Kidney glomerular epithelial cell (primary cell): ENCODE data around the gene MAJIN.
A peak's percentile ranks its signal among the peaks of the same experiment; 100 is the strongest.

Experiments used
- DNase-seq: peaks from one replicate; lab custom pipeline; 2025; lab: John Stamatoyannopoulos, UW

Gene MAJIN

GRCh38 chr11:64911689-64912088 lies 60.2 kb downstream of the MAJIN start:
- no peak for DNase-seq

DNA sequence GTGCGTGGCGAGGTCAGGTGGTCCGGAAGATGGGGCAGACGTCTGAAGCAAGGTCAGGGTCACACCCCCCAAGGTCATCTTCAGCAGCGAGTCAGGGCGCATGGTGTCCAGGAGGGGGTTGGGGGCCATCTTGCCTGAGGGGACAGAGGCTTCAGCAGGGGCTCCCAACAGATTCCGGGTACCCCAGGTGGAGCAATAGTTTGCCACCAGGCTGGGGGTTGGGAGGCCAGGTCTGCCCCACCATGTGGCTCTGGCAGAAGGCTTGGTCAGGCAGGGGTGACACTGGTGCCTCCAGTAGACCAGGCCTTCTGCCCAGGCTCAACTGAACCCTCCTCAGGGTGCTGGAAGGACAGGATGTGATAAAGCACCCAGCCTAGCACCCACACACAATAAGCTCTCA lies 60.8 kb downstream of the MAJIN start:
- no peak for DNase-seq

DNA sequence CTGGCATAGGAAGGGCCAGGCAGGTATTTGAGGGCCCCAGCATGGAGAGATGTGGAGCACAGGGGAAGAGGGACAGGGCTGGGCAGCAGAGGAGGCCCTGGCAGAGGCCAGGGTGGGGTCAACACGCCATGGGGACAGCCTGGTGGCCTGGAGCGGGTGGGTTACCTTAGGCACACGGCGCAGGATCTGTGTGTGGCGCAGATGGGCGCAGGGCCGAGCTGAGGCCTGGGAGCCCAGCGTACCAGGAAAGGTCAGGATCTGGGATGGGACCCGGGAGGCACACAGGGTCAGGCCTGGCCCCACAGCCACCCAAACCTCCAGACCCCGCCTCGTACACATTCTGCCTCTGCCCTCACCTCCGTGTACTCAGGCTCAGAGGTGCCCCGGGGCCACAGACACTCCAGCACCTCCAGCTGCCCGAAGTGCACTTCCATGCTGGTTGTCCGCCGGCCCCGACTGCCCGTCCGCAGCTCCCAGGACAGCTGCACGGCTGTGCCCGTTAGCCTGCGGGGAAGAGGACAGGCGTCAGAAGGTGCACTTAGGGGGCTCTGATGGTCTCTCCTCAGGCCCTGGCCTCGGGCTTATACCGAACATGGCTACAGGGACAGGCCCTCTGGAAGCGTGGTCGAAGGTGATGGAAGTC lies 61.3 kb downstream of the MAJIN start:
- DNase-seq: no peak

GRCh38 chr11:64909653-64910343 lies 62.1 kb downstream of the MAJIN start:
- no peak for DNase-seq

- no peak for DNase-seq
These were observed 63.1 kb downstream of the MAJIN start for GRCh38 chr11:64908766-64909165.

- no peak for DNase-seq
These were observed 65.6 kb downstream of the MAJIN start for GRCh38 chr11:64906314-64906635.

GRCh38 chr11:64905516-64906313 lies 66.2 kb downstream of the MAJIN start:
- no peak for DNase-seq

- DNase-seq: no peak
These were observed 68.5 kb downstream of the MAJIN start for GRCh38 chr11:64903291-64903833.

- DNase-seq: no peak
These were observed 69.6 kb downstream of the MAJIN start for GRCh38 chr11:64902102-64902900.

DNA sequence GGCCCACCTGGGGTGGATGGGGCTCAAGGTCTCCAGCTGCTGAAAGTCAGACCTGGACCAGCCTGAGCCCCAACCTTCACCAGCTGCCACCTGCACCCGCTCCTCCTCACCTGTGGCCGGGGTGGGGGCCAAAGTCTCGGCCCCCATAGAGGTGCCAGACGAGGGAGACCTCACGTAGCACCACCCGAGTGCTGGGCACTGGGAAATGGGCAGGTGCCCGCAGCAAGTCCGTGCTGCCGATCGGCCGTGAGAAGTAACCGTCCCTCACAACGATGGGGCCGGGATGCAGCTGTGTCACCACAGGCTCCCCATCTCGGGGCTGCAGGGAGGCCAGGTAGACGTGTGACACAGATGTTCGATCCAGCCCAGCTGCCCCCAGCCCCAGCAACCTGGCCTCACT lies 71.1 kb downstream of the MAJIN start:
- DNase-seq: no peak

GRCh38 chr11:64900263-64900678 lies 71.6 kb downstream of the MAJIN start:
- peak; percentile 30 for DNase-seq

DNA sequence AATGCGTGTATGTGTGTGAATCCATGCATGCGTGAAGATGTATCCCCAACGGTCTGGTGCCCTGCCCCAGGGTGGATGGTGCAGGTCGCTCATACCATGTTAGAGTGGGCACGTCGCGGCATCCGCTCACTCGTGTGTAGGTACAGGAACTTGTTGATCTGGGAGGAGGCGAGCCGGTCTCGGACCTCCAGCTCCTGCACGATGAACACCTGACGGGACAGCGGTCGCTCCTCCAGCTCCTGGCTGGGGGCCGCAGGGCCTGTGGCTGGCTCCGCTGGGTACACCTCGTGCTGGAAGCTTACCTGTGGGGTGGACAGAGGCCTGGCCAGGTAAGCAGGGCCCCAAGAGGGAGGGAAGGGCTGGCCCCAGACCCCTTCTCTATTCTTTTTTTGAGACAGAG lies 73.4 kb downstream of the MAJIN start:
- DNase-seq: no peak

DNA sequence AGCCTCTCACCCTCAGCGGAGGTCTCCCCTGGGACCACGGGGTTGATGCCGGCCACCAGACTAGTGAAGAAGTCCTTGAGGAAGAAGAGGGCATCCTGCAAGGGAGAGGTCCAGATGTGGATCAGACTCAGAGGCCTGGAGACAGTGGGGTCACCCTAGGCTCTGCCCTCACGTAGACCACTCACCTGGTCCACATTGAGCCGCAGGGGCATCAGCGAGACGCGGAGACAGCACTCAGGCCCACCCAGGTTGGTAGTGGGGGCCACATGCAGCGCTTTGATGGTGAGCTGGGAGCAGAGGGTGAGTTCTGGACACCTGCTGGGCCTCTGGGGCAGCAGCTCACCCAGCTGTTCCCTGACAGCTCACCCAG lies 73.8 kb downstream of the MAJIN start:
- DNase-seq: no peak

GRCh38 chr11:64897381-64898075 lies 74.4 kb downstream of the MAJIN start:
- DNase-seq: no peak

DNA sequence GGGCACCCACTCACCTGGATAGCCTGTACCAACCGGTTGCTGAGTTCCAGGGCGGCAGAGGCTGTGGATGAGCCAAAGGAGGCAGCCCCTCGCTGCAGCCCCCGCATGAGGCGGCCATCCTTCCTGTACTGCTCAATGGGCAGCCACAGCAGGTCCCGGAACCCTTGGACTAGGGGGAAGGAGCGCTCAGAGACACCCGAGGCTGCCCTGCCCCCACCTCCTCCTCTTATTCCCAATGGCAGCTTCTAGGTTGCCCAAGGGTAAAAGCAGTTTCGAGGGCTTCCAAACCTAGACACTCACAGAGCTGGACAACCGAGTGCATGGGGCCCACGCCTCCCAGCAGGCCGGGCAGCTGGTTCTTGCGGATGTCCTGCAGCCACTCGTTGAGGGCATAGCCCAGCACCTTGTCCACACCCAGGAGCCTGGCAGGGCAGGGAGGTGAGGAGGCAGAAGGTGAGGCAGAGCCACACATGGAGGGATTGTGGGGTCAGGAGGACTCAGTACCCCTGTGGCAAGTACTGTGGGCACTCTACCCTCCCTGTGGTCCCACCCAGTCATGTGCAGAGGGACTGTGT lies 75.4 kb downstream of the MAJIN start:
- DNase-seq: no peak

DNA sequence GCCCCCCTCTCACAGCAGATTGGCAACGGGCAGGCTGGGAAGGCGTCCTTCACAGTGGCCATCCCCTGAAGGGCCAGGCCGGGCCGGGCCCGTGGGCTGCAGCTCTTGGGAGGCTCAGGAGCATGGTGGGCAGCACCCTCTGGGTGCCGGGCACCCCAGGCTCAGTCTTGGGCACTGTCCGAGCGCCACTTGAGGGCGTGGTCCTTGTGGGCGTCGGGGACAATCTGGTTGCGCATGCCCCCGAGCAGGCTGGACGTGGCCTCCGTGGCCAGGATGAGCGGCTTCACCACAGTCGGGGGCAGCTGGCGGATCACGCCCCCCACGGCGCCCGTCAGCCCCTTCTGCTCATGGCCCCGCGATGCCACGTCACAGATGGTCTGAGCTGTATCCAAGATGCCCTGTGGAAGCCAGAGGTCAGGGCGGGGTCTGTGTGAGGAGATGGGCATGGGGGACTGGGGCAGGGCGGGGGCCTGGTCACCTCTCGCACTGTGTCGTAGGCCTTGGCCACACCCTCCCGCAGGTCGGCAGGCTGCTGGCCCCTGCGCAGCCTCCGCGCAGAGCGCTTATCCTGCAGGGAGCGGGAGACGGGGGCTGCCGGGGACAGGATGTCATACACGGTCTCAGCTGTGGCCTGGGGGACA lies 77.0 kb downstream of the MAJIN start:
- DNase-seq: no peak

DNA sequence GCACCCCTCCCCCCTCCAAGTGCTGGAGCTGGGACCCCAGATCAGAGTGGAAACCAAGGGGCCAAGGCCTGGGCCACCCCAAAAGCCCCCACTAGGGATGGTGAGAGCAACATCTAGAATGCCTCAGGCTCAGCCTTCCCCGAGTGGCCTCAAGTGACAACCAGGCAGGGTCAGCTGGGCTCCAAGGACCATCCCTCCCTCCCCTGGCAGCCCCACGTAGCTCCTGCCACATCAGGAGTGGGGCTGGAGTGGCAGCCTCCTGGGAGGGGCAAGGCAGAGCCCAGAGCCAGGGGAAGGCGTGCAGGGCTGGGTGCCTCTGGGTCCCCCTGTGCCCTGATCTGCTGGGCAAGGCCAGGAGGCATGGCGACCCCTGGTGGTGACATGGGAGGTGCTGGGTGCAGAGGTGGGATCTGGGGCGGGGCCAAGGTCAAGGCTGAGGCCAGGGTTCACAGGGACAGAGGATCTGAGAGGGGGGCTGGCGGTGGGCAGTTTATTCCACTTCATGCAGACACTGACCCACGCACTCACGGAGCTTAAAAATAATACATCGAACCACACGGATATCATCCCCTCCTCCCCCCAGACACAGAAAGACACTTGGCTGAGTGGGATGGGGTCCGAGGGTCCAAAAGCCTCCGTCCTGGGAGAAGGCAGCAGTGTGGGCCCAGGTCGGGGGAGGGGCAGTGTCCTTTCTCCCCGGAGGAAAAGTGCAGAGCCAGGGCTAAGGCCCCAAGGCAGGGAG lies 77.7 kb downstream of the MAJIN start:
- DNase-seq: peak; percentile 44

DNA sequence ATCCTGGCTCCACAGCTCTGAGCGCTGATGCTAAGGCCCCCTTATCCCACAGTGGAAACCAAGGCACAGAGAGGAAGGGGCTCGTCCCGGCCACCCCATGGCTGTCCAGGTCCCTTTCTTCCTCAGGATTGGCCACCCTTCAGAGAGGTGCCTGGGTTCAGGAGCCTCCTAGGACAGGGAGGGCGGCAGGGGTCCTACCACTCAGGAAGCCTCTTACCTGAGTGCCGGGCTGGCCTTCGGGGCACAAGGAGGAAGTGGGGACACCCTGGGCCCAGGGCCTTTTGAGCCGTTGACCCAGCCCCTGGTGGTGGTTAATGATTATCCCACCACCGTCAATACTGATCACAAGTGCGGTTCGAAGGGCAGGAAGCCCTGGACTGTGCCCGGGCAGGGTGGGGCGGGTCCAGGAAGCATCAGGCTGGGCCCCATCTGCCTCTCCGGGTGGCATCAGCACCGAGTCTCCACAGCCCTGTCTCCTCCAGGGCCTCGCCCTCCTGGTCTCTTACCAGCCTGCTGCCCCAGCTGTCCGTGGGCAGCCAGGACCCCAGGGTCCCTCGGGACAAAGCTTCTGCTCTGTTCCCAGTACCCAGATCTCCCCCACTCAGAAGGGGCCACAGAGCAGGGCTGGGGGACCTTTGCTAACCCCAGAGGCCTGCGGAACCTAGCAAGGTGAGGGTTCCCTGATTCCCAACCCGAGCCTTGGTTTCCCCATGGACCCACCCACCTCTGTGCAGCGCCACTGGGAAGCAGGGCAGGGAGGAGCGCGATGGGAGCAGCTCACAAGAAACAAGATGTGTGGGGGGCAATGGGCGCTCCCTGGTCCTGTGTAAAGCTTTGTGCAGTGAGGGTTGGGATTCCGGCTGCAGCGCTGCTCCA lies 78.5 kb downstream of the MAJIN start:
- DNase-seq: no peak

GRCh38 chr11:64892838-64893193 lies 79.1 kb downstream of the MAJIN start:
- no peak for DNase-seq
